Measurements from ENCODE around the gene BAIAP3. TPM values are rescaled to one million over a fixed set of nuclear protein-coding genes. Genes with fewer than 3 reads are reported as not detected.

Gene BAIAP3
- total and polyA plus RNA-seq, 2 of the 8 experiments (the other 6 are each of a cell fraction or from before 2014, with no cell fraction given) = 2.9 to 6.8 TPM

DNA sequence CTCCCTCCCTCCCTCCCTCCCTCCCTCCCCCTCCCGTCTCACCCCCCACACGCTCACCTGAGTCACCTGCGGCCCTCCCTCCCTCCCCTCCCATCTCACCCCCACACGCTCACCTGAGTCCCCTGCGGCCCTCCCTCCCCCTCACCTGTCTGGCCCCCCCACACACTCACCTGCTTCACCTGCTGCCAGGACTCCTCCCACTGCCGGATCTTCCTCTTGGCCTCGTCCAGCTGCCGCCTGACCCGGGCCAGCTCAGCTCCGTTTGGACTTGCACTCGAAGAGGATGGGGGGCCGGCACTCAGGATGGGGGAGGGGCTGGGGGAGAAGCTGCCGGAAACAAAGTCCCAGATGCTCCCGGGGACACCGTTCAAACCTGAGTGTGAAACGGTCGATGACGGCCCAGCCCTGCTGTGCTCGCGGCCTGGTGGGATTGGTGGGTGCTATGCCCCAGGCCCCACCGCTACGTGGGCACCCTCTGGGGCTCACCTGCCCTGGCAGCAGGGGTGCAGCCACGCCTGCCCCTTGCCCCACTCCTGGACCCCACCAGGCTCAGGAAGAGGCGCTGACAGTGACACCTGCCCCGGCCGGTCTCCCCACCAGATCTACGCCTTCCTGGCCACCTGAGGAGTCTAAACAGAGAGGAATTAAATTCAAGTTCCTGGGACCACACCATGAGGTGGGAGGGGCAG, 34.2 kb downstream of the BAIAP3 start (continued):
- TF ChIP-seq JUND (IDR thresholded peaks at IDR 0.05; ENCODE audit: low read length) = no peak
